Measurements from ENCODE around the gene PCF11. TPM values are rescaled to one million over a fixed set of nuclear protein-coding genes. Genes with fewer than 3 reads are reported as not detected.

The PCF11 gene
- 43.3 TPM for polyA plus RNA-seq (2012; ENCODE audit: low read depth, missing spikeins)

- TF ChIP-seq POU2F2 (IDR thresholded peaks at IDR 0.05; ENCODE audit: low read depth, low read length) = peak; percentile 77
- peak; percentile 95 for TF ChIP-seq TAF1 (IDR thresholded peaks at IDR 0.05; ENCODE audit: low read depth, low read length)
- TF ChIP-seq POLR2AphosphoS5 (IDR thresholded peaks at IDR 0.05; ENCODE audit: low read depth, low read length) = peak; percentile 97
- no peak for TF ChIP-seq SPI1 (IDR thresholded peaks at IDR 0.05; ENCODE audit: low read depth, low read length)
- peak; percentile 95 for TF ChIP-seq POLR2A (IDR thresholded peaks at IDR 0.05; ENCODE audit: low read depth, low read length)
- TF ChIP-seq PAX5 (IDR thresholded peaks at IDR 0.05; ENCODE audit: insufficient read depth, low read length, severe bottlenecking) = no peak
- FAIRE-seq (peak; percentile 45), DNase-seq (ENCODE audit: insufficient read length, low spot score) (no peak)
Observed at GRCh38 chr11:83156996-83157593, at the start of gene PCF11. Gene PCF11 (plus strand): TSS chr11:83157131. CDS start chr11:83157440, 309 bp downstream.

GRCh38 chr11:83112886-83113285 lies 44.0 kb upstream of the PCF11 start:
- FAIRE-seq = no peak
- no peak for DNase-seq (ENCODE audit: insufficient read length, low spot score)
- TF ChIP-seq POU2F2 (IDR thresholded peaks at IDR 0.05; ENCODE audit: low read depth, low read length) (no peak), PAX5 (IDR thresholded peaks at IDR 0.05; ENCODE audit: insufficient read depth, low read length, severe bottlenecking) (no peak), POLR2AphosphoS5 (IDR thresholded peaks at IDR 0.05; ENCODE audit: low read depth, low read length) (no peak), SPI1 (IDR thresholded peaks at IDR 0.05; ENCODE audit: low read depth, low read length) (no peak), POLR2A (IDR thresholded peaks at IDR 0.05; ENCODE audit: low read depth, low read length) (no peak), TAF1 (IDR thresholded peaks at IDR 0.05; ENCODE audit: low read depth, low read length) (no peak)

GRCh38 chr11:83115026-83115425 lies 41.9 kb upstream of the PCF11 start:
- DNase-seq (ENCODE audit: insufficient read length, low spot score) = no peak
- no peak for FAIRE-seq
- no peak for TF ChIP-seq TAF1 (IDR thresholded peaks at IDR 0.05; ENCODE audit: low read depth, low read length)
- no peak for TF ChIP-seq SPI1 (IDR thresholded peaks at IDR 0.05; ENCODE audit: low read depth, low read length)
- no peak for TF ChIP-seq POU2F2 (IDR thresholded peaks at IDR 0.05; ENCODE audit: low read depth, low read length)
- no peak for TF ChIP-seq PAX5 (IDR thresholded peaks at IDR 0.05; ENCODE audit: insufficient read depth, low read length, severe bottlenecking)
- TF ChIP-seq POLR2A (IDR thresholded peaks at IDR 0.05; ENCODE audit: low read depth, low read length) = no peak
- no peak for TF ChIP-seq POLR2AphosphoS5 (IDR thresholded peaks at IDR 0.05; ENCODE audit: low read depth, low read length)

- no peak for FAIRE-seq
- no peak for DNase-seq (ENCODE audit: insufficient read length, low spot score)
- no peak for TF ChIP-seq POU2F2 (IDR thresholded peaks at IDR 0.05; ENCODE audit: low read depth, low read length)
Observed at GRCh38 chr11:83115551-83115950, 41.4 kb upstream of the PCF11 start.

- peak; percentile 13 for FAIRE-seq
- no peak for TF ChIP-seq POU2F2 (IDR thresholded peaks at IDR 0.05; ENCODE audit: low read depth, low read length)
- TF ChIP-seq POLR2A (IDR thresholded peaks at IDR 0.05; ENCODE audit: low read depth, low read length) = no peak
- TF ChIP-seq PAX5 (IDR thresholded peaks at IDR 0.05; ENCODE audit: insufficient read depth, low read length, severe bottlenecking) = no peak
- no peak for TF ChIP-seq SPI1 (IDR thresholded peaks at IDR 0.05; ENCODE audit: low read depth, low read length)
- TF ChIP-seq POLR2AphosphoS5 (IDR thresholded peaks at IDR 0.05; ENCODE audit: low read depth, low read length) = no peak
- no peak for TF ChIP-seq TAF1 (IDR thresholded peaks at IDR 0.05; ENCODE audit: low read depth, low read length)
Observed at GRCh38 chr11:83116015-83116641, 40.8 kb upstream of the PCF11 start.

GRCh38 chr11:83118814-83119213 lies 38.1 kb upstream of the PCF11 start:
- DNase-seq (ENCODE audit: insufficient read length, low spot score) (no peak), FAIRE-seq (no peak)
- no peak for TF ChIP-seq POLR2A (IDR thresholded peaks at IDR 0.05; ENCODE audit: low read depth, low read length)
- TF ChIP-seq SPI1 (IDR thresholded peaks at IDR 0.05; ENCODE audit: low read depth, low read length) = no peak
- TF ChIP-seq TAF1 (IDR thresholded peaks at IDR 0.05; ENCODE audit: low read depth, low read length) = no peak
- no peak for TF ChIP-seq PAX5 (IDR thresholded peaks at IDR 0.05; ENCODE audit: insufficient read depth, low read length, severe bottlenecking)
- TF ChIP-seq POLR2AphosphoS5 (IDR thresholded peaks at IDR 0.05; ENCODE audit: low read depth, low read length) = no peak
- no peak for TF ChIP-seq POU2F2 (IDR thresholded peaks at IDR 0.05; ENCODE audit: low read depth, low read length)

More at GRCh38 chr11:83116015-83116641, 40.8 kb upstream of the PCF11 start:
- DNase-seq (ENCODE audit: insufficient read length, low spot score) = no peak

- FAIRE-seq = peak; percentile 81
- no peak for TF ChIP-seq SPI1 (IDR thresholded peaks at IDR 0.05; ENCODE audit: low read depth, low read length)
- no peak for TF ChIP-seq POLR2A (IDR thresholded peaks at IDR 0.05; ENCODE audit: low read depth, low read length)
- no peak for TF ChIP-seq POU2F2 (IDR thresholded peaks at IDR 0.05; ENCODE audit: low read depth, low read length)
- no peak for TF ChIP-seq TAF1 (IDR thresholded peaks at IDR 0.05; ENCODE audit: low read depth, low read length)
- TF ChIP-seq POLR2AphosphoS5 (IDR thresholded peaks at IDR 0.05; ENCODE audit: low read depth, low read length) = no peak
Observed at GRCh38 chr11:83119216-83119615, 37.7 kb upstream of the PCF11 start.

GRCh38 chr11:83120327-83120726 lies 36.6 kb upstream of the PCF11 start:
- TF ChIP-seq POLR2AphosphoS5 (IDR thresholded peaks at IDR 0.05; ENCODE audit: low read depth, low read length) = no peak
- no peak for TF ChIP-seq POLR2A (IDR thresholded peaks at IDR 0.05; ENCODE audit: low read depth, low read length)
- no peak for TF ChIP-seq PAX5 (IDR thresholded peaks at IDR 0.05; ENCODE audit: insufficient read depth, low read length, severe bottlenecking)
- no peak for TF ChIP-seq TAF1 (IDR thresholded peaks at IDR 0.05; ENCODE audit: low read depth, low read length)
- TF ChIP-seq POU2F2 (IDR thresholded peaks at IDR 0.05; ENCODE audit: low read depth, low read length) = no peak
- TF ChIP-seq SPI1 (IDR thresholded peaks at IDR 0.05; ENCODE audit: low read depth, low read length) = no peak
- peak; percentile 65 for FAIRE-seq
- DNase-seq (ENCODE audit: insufficient read length, low spot score) = no peak

More at GRCh38 chr11:83119216-83119615, 37.7 kb upstream of the PCF11 start:
- DNase-seq (ENCODE audit: insufficient read length, low spot score) = no peak

- DNase-seq (ENCODE audit: insufficient read length, low spot score) (no peak), FAIRE-seq (no peak)
- TF ChIP-seq PAX5 (IDR thresholded peaks at IDR 0.05; ENCODE audit: insufficient read depth, low read length, severe bottlenecking) = no peak
- no peak for TF ChIP-seq POLR2A (IDR thresholded peaks at IDR 0.05; ENCODE audit: low read depth, low read length)
- no peak for TF ChIP-seq POU2F2 (IDR thresholded peaks at IDR 0.05; ENCODE audit: low read depth, low read length)
- no peak for TF ChIP-seq POLR2AphosphoS5 (IDR thresholded peaks at IDR 0.05; ENCODE audit: low read depth, low read length)
- no peak for TF ChIP-seq SPI1 (IDR thresholded peaks at IDR 0.05; ENCODE audit: low read depth, low read length)
- TF ChIP-seq TAF1 (IDR thresholded peaks at IDR 0.05; ENCODE audit: low read depth, low read length) = no peak
Observed at GRCh38 chr11:83122050-83122449, 34.9 kb upstream of the PCF11 start.
